Activated gamma-delta T cell treated with Interleukin-2 at 50 U/mL for 16 hours (primary cell): ENCODE data around the gene ABCF3.
A peak's percentile ranks its signal among the peaks of the same experiment; 100 is the strongest.

Experiments used
- DNase-seq: peaks from one replicate; pipeline ENCODE4 v3.0.0-alpha.2; 2020

ABCF3 gene

GRCh38 chr3:184188080-184188479 lies 2.1 kb downstream of the ABCF3 start:
- no peak for DNase-seq

GRCh38 chr3:184189421-184189820 lies 3.4 kb downstream of the ABCF3 start:
- no peak for DNase-seq

- no peak for DNase-seq
Measured at GRCh38 chr3:184192889-184193288, 6.9 kb downstream of the ABCF3 start.

GRCh38 chr3:184193991-184194539 lies 8.1 kb downstream of the ABCF3 start:
- no peak for DNase-seq

- DNase-seq, result no peak
Measured at GRCh38 chr3:184196536-184196935, 10.5 kb downstream of the ABCF3 start.

GRCh38 chr3:184198509-184198908 lies 12.5 kb downstream of the ABCF3 start:
- no peak for DNase-seq

- no peak for DNase-seq
Measured at GRCh38 chr3:184200825-184201224, 14.8 kb downstream of the ABCF3 start.

- no peak for DNase-seq
Measured at GRCh38 chr3:184203526-184203925, 17.5 kb downstream of the ABCF3 start.

GRCh38 chr3:184209146-184209923 lies 23.3 kb downstream of the ABCF3 start:
- no peak for DNase-seq

- DNase-seq, result no peak
Measured at GRCh38 chr3:184211297-184211696, 25.3 kb downstream of the ABCF3 start.

GRCh38 chr3:184211718-184212117 lies 25.7 kb downstream of the ABCF3 start:
- no peak for DNase-seq

- no peak for DNase-seq
Measured at GRCh38 chr3:184218814-184219213, 32.8 kb downstream of the ABCF3 start.

GRCh38 chr3:184222521-184222920 lies 36.5 kb downstream of the ABCF3 start:
- DNase-seq, result no peak

GRCh38 chr3:184223946-184224345 lies 37.9 kb downstream of the ABCF3 start:
- DNase-seq, result no peak

- peak; percentile 49 for DNase-seq
Measured at GRCh38 chr3:184227481-184227935, 41.5 kb downstream of the ABCF3 start.

- DNase-seq, result no peak
Measured at GRCh38 chr3:184228376-184229137, 42.6 kb downstream of the ABCF3 start.

- DNase-seq, result peak; percentile 73
Measured at GRCh38 chr3:184229394-184230080, 43.5 kb downstream of the ABCF3 start, which contains the start of gene VWA5B2. Gene VWA5B2 (plus strand): TSS chr3:184229585. CDS start chr3:184230529, 944 bp downstream.

- DNase-seq, result no peak
Measured at GRCh38 chr3:184230081-184230602, 44.1 kb downstream of the ABCF3 start.

- no peak for DNase-seq
Measured at GRCh38 chr3:184230603-184231528, 44.9 kb downstream of the ABCF3 start.

GRCh38 chr3:184231671-184232070 lies 45.7 kb downstream of the ABCF3 start:
- DNase-seq, result no peak

GRCh38 chr3:184233127-184233843 lies 47.3 kb downstream of the ABCF3 start:
- no peak for DNase-seq
